ENCODE measurements around the gene SLC35F3. TPM values are rescaled to one million over a fixed set of nuclear protein-coding genes. Genes with fewer than 3 reads are reported as not detected.

SLC35F3 gene
- polyA plus RNA-seq (2013, experiment 1 of 4): 1.3 TPM
- polyA plus RNA-seq (2013, experiment 2 of 4): 0.85 TPM
- 0.59 TPM for polyA plus RNA-seq (2013, experiment 3 of 4)
- polyA plus RNA-seq (2013, experiment 4 of 4): 0.73 TPM

- Histone ChIP-seq H3K4me1 (ENCODE audit: control insufficient read depth, insufficient read depth, low read length) (peaks cover 7% of the 10 kb centered on the region), H3K9me3 (ENCODE audit: control insufficient read depth, low read length) (no peaks in the 10 kb centered on the region), H3K36me3 (ENCODE audit: control insufficient read depth, insufficient read depth, low read length) (no peaks in the 10 kb centered on the region), H3K4me3 (ENCODE audit: insufficient read depth, low read depth, low read length) (peak within 1 kb of the TSS; percentile 56), H3K27me3 (ENCODE audit: control insufficient read depth, insufficient read depth, low read length, poor library complexity, severe bottlenecking) (peaks cover 58% of the 10 kb centered on the region), H3K27ac (ENCODE audit: insufficient read depth, low read depth, low read length, poor library complexity, severe bottlenecking) (no peak within 1 kb of the TSS)
- WGBS, 2 experiments: 0 to 1% methylated on average over 101 of the region's 101 CpGs
Measured at GRCh38 chr1:233904633-233905415, at the start of gene SLC35F3. TSS of gene SLC35F3 (plus strand) at chr1:233904676.

- Histone ChIP-seq H3K36me3 (ENCODE audit: control insufficient read depth, insufficient read depth, low read length) (no peaks in the 10 kb centered on the region), H3K27me3 (ENCODE audit: control insufficient read depth, insufficient read depth, low read length, poor library complexity, severe bottlenecking) (no peaks in the 10 kb centered on the region), H3K27ac (ENCODE audit: insufficient read depth, low read depth, low read length, poor library complexity, severe bottlenecking) (no peak overlapping the region), H3K4me3 (ENCODE audit: insufficient read depth, low read depth, low read length) (no peak overlapping the region), H3K4me1 (ENCODE audit: control insufficient read depth, insufficient read depth, low read length) (no peaks in the 10 kb centered on the region), H3K9me3 (ENCODE audit: control insufficient read depth, low read length) (no peaks in the 10 kb centered on the region)
- WGBS, 2 experiments: 92 to 93% methylated on average over 4 of the region's 4 CpGs
Measured at GRCh38 chr1:233859446-233859845, 45.0 kb upstream of the SLC35F3 start.

GRCh38 chr1:233863901-233864545, 40.5 kb upstream of the SLC35F3 start:
- H3K27me3 ChIP-seq (ENCODE audit: control insufficient read depth, insufficient read depth, low read length, poor library complexity, severe bottlenecking): no peaks in the 10 kb centered on the region
- H3K4me3 ChIP-seq (ENCODE audit: insufficient read depth, low read depth, low read length): no peak overlapping the region
- H3K27ac ChIP-seq (ENCODE audit: insufficient read depth, low read depth, low read length, poor library complexity, severe bottlenecking): no peak overlapping the region
- no peaks in the 10 kb centered on the region for H3K9me3 ChIP-seq (ENCODE audit: control insufficient read depth, low read length)
- 81 to 93% methylated on average over 2 to 3 of the region's 3 CpGs for WGBS, 2 experiments
- H3K4me1 ChIP-seq (ENCODE audit: control insufficient read depth, insufficient read depth, low read length): no peaks in the 10 kb centered on the region
- H3K36me3 ChIP-seq (ENCODE audit: control insufficient read depth, insufficient read depth, low read length): no peaks in the 10 kb centered on the region

- Histone ChIP-seq H3K4me3 (ENCODE audit: insufficient read depth, low read depth, low read length) (no peak overlapping the region), H3K27ac (ENCODE audit: insufficient read depth, low read depth, low read length, poor library complexity, severe bottlenecking) (no peak overlapping the region), H3K36me3 (ENCODE audit: control insufficient read depth, insufficient read depth, low read length) (no peaks in the 10 kb centered on the region), H3K27me3 (ENCODE audit: control insufficient read depth, insufficient read depth, low read length, poor library complexity, severe bottlenecking) (no peaks in the 10 kb centered on the region), H3K4me1 (ENCODE audit: control insufficient read depth, insufficient read depth, low read length) (no peaks in the 10 kb centered on the region), H3K9me3 (ENCODE audit: control insufficient read depth, low read length) (no peaks in the 10 kb centered on the region)
- WGBS, 2 experiments: 82 to 100% methylated on average over 2 of the region's 2 CpGs
Measured at GRCh38 chr1:233864578-233864977, 39.9 kb upstream of the SLC35F3 start.

GRCh38 chr1:233865216-233865615, 39.3 kb upstream of the SLC35F3 start:
- H3K27me3 ChIP-seq (ENCODE audit: control insufficient read depth, insufficient read depth, low read length, poor library complexity, severe bottlenecking): no peaks in the 10 kb centered on the region
- no peaks in the 10 kb centered on the region for H3K36me3 ChIP-seq (ENCODE audit: control insufficient read depth, insufficient read depth, low read length)
- H3K27ac ChIP-seq (ENCODE audit: insufficient read depth, low read depth, low read length, poor library complexity, severe bottlenecking): no peak overlapping the region
- WGBS, 2 experiments: 87 to 90% methylated on average over 2 of the region's 2 CpGs
- H3K4me3 ChIP-seq (ENCODE audit: insufficient read depth, low read depth, low read length): no peak overlapping the region
- no peaks in the 10 kb centered on the region for H3K9me3 ChIP-seq (ENCODE audit: control insufficient read depth, low read length)
- no peaks in the 10 kb centered on the region for H3K4me1 ChIP-seq (ENCODE audit: control insufficient read depth, insufficient read depth, low read length)

GRCh38 chr1:233865902-233866301, 38.6 kb upstream of the SLC35F3 start:
- H3K27ac ChIP-seq (ENCODE audit: insufficient read depth, low read depth, low read length, poor library complexity, severe bottlenecking): no peak overlapping the region
- no peaks in the 10 kb centered on the region for H3K27me3 ChIP-seq (ENCODE audit: control insufficient read depth, insufficient read depth, low read length, poor library complexity, severe bottlenecking)
- no peak overlapping the region for H3K4me3 ChIP-seq (ENCODE audit: insufficient read depth, low read depth, low read length)
- 92 to 100% methylated on average over 1 of the region's 1 CpG for WGBS, 2 experiments
- no peaks in the 10 kb centered on the region for H3K36me3 ChIP-seq (ENCODE audit: control insufficient read depth, insufficient read depth, low read length)
- no peaks in the 10 kb centered on the region for H3K9me3 ChIP-seq (ENCODE audit: control insufficient read depth, low read length)
- no peaks in the 10 kb centered on the region for H3K4me1 ChIP-seq (ENCODE audit: control insufficient read depth, insufficient read depth, low read length)

GRCh38 chr1:233867028-233867427, 37.4 kb upstream of the SLC35F3 start:
- Histone ChIP-seq H3K4me3 (ENCODE audit: insufficient read depth, low read depth, low read length) (no peak overlapping the region), H3K27me3 (ENCODE audit: control insufficient read depth, insufficient read depth, low read length, poor library complexity, severe bottlenecking) (no peaks in the 10 kb centered on the region), H3K36me3 (ENCODE audit: control insufficient read depth, insufficient read depth, low read length) (no peaks in the 10 kb centered on the region), H3K27ac (ENCODE audit: insufficient read depth, low read depth, low read length, poor library complexity, severe bottlenecking) (no peak overlapping the region), H3K4me1 (ENCODE audit: control insufficient read depth, insufficient read depth, low read length) (no peaks in the 10 kb centered on the region), H3K9me3 (ENCODE audit: control insufficient read depth, low read length) (no peaks in the 10 kb centered on the region)
- WGBS, 2 experiments: 92 to 100% methylated on average over 1 of the region's 2 CpGs

- Histone ChIP-seq H3K9me3 (ENCODE audit: control insufficient read depth, low read length) (no peaks in the 10 kb centered on the region), H3K36me3 (ENCODE audit: control insufficient read depth, insufficient read depth, low read length) (no peaks in the 10 kb centered on the region), H3K27ac (ENCODE audit: insufficient read depth, low read depth, low read length, poor library complexity, severe bottlenecking) (no peak overlapping the region), H3K27me3 (ENCODE audit: control insufficient read depth, insufficient read depth, low read length, poor library complexity, severe bottlenecking) (no peaks in the 10 kb centered on the region), H3K4me3 (ENCODE audit: insufficient read depth, low read depth, low read length) (no peak overlapping the region), H3K4me1 (ENCODE audit: control insufficient read depth, insufficient read depth, low read length) (no peaks in the 10 kb centered on the region)
- WGBS, 2 experiments: 93 to 95% methylated on average over 2 of the region's 2 CpGs
Measured at GRCh38 chr1:233868461-233868860, 36.0 kb upstream of the SLC35F3 start.

- H3K9me3 ChIP-seq (ENCODE audit: control insufficient read depth, low read length): no peaks in the 10 kb centered on the region
- no peaks in the 10 kb centered on the region for H3K4me1 ChIP-seq (ENCODE audit: control insufficient read depth, insufficient read depth, low read length)
- no peak overlapping the region for H3K4me3 ChIP-seq (ENCODE audit: insufficient read depth, low read depth, low read length)
- H3K27me3 ChIP-seq (ENCODE audit: control insufficient read depth, insufficient read depth, low read length, poor library complexity, severe bottlenecking): no peaks in the 10 kb centered on the region
- H3K27ac ChIP-seq (ENCODE audit: insufficient read depth, low read depth, low read length, poor library complexity, severe bottlenecking): no peak overlapping the region
- no peaks in the 10 kb centered on the region for H3K36me3 ChIP-seq (ENCODE audit: control insufficient read depth, insufficient read depth, low read length)
Measured at GRCh38 chr1:233869680-233870079, 34.8 kb upstream of the SLC35F3 start.

GRCh38 chr1:233873666-233874065, 30.8 kb upstream of the SLC35F3 start:
- 86 to 92% methylated on average over 4 of the region's 4 CpGs for WGBS, 2 experiments
- H3K4me3 ChIP-seq (ENCODE audit: insufficient read depth, low read depth, low read length): no peak overlapping the region

More at GRCh38 chr1:233873666-233874065, 30.8 kb upstream of the SLC35F3 start:
- Histone ChIP-seq H3K27me3 (ENCODE audit: control insufficient read depth, insufficient read depth, low read length, poor library complexity, severe bottlenecking) (no peaks in the 10 kb centered on the region), H3K9me3 (ENCODE audit: control insufficient read depth, low read length) (no peaks in the 10 kb centered on the region), H3K36me3 (ENCODE audit: control insufficient read depth, insufficient read depth, low read length) (no peaks in the 10 kb centered on the region), H3K27ac (ENCODE audit: insufficient read depth, low read depth, low read length, poor library complexity, severe bottlenecking) (no peak overlapping the region), H3K4me1 (ENCODE audit: control insufficient read depth, insufficient read depth, low read length) (no peaks in the 10 kb centered on the region)

All from ectodermal cell (in vitro differentiated cells).